Endothelial cell of umbilical vein (primary cell): ENCODE measurements around the gene PROCR. TPM values are rescaled to one million over a fixed set of nuclear protein-coding genes. Genes with fewer than 3 reads are reported as not detected.
A peak's percentile ranks its signal among the peaks of the same experiment; 100 is the strongest.

Experiments
- BruUV-seq: library from RNA; stranded (reverse); fragments of 400-500 nt; replicated peaks from 2 replicates; lab custom pipeline; 2021; lab: Mats Ljungman, UMichigan
- CTCF ChIA-PET: fragments of 300-600, 350-600 bp; sonication (Branson Sonifier 250); formaldehyde crosslinking; loops from one replicate; lab custom pipeline; 2021; ENCODE audit warnings: antibody characterized with exemption, inconsistent platforms; lab: Charles Lee
- POLR2A ChIA-PET: fragments of 300-600, 350-600 bp; sonication (Branson Sonifier 250); formaldehyde crosslinking; loops from one replicate; lab custom pipeline; 2021; ENCODE audit warnings: antibody characterized with exemption, inconsistent platforms; lab: Charles Lee
- DNase-seq: peaks from one replicate; pipeline ENCODE4 v3.0.0-alpha.2; 2011; ENCODE audit warnings: low read depth, low spot score
- FAIRE-seq: peaks from 2 replicates; lab custom pipeline; 2011; peaks lifted over from hg19 to GRCh38; lab: Jason Lieb, UNC
- H2AFZ ChIP-seq: 2 replicates; pipeline ENCODE4 v1.6.0; 2012; ENCODE audit warnings: low read depth, low read length, control low read depth, inconsistent platforms
- H3K27ac ChIP-seq: 2 replicates; pipeline ENCODE4 v1.5.1; 2011; ENCODE audit warnings: low read depth, mild to moderate bottlenecking, control low read depth, low read length, moderate library complexity; ENCODE audit not compliant: insufficient read depth
- H3K27me3 ChIP-seq, 2 experiments: 2 replicates each; pipeline versions ENCODE4 v1.6.0 to v1.6.1; 2011; ENCODE audit warnings: low read length in 2 of 2, mixed read lengths in 1 of 2; ENCODE audit not compliant: control insufficient read depth in 2 of 2, insufficient read depth in 2 of 2
- H3K36me3 ChIP-seq, 2 experiments: 2 replicates in 1 of 2; 3 replicates in 1 of 2; pipeline ENCODE4 v1.5.1; 2011; ENCODE audit warnings: low read length in 2 of 2, mild to moderate bottlenecking in 1 of 2, moderate library complexity in 1 of 2; ENCODE audit not compliant: control insufficient read depth in 2 of 2, insufficient read depth in 2 of 2; ENCODE audit errors: extremely low read depth in 1 of 2
- H3K4me1 ChIP-seq: 3 replicates; pipeline ENCODE4 v1.5.1; 2011; ENCODE audit warnings: mild to moderate bottlenecking, low read length; ENCODE audit not compliant: control insufficient read depth, insufficient read depth; ENCODE audit errors: extremely low read depth
- H3K4me2 ChIP-seq: 2 replicates; pipeline ENCODE4 v1.6.1; 2011; ENCODE audit warnings: low read length, control low read depth, mixed read lengths; ENCODE audit not compliant: insufficient read depth
- H3K4me3 ChIP-seq, 3 experiments: fragments of 200-600 bp in 1 of 3; sonication (generic), shearing (Covaris generic) in 1 of 3; replicated peaks in 1 of 3; 2 replicates each; pipeline ENCODE4 v1.5.1; 2011 to 2016; ENCODE audit warnings: control low read depth in 3 of 3, low read length in 3 of 3, mild to moderate bottlenecking in 2 of 3, inconsistent platforms in 1 of 3, low read depth in 1 of 3, moderate library complexity in 1 of 3; ENCODE audit not compliant: insufficient read depth in 1 of 3
- H3K79me2 ChIP-seq: 2 replicates; pipeline ENCODE4 v1.6.0; 2012; ENCODE audit warnings: low read length, inconsistent platforms; ENCODE audit not compliant: control insufficient read depth, insufficient read depth
- H3K9ac ChIP-seq: replicated peaks from 2 replicates; pipeline ENCODE3; 2011; ENCODE audit warnings: low read length, control low read depth; ENCODE audit not compliant: insufficient read depth; ENCODE audit errors: extremely low read depth
- H3K9me1 ChIP-seq: replicated peaks from 3 replicates; pipeline ENCODE4 v1.6.0; 2011; ENCODE audit warnings: mild to moderate bottlenecking, low read length; ENCODE audit not compliant: control insufficient read depth, insufficient read depth; ENCODE audit errors: extremely low read depth
- H3K9me3 ChIP-seq: replicated peaks from 2 replicates; pipeline ENCODE4 v1.5.1; 2012; ENCODE audit warnings: low read length, inconsistent platforms; ENCODE audit not compliant: control insufficient read depth, insufficient read depth
- H4K20me1 ChIP-seq: replicated peaks from 2 replicates; pipeline ENCODE3; 2011; ENCODE audit warnings: mild to moderate bottlenecking, low read length; ENCODE audit not compliant: control insufficient read depth, insufficient read depth; ENCODE audit errors: extremely low read depth
- EZH2 ChIP-seq: IDR thresholded peaks from 2 replicates; pipeline ENCODE4 v1.6.1; 2012; ENCODE audit warnings: borderline replicate concordance, low read depth, mild to moderate bottlenecking, moderate library complexity, low read length, inconsistent platforms; ENCODE audit not compliant: severe bottlenecking
- FOS ChIP-seq: IDR thresholded peaks from 2 replicates; pipeline ENCODE4 v1.6.1; 2011; ENCODE audit warnings: mild to moderate bottlenecking, low read length, moderate library complexity, borderline replicate concordance; ENCODE audit not compliant: insufficient read depth
- GATA2 ChIP-seq: IDR thresholded peaks from 2 replicates; pipeline ENCODE4 v1.7.0; 2011; ENCODE audit warnings: low read depth, mild to moderate bottlenecking, moderate library complexity, mixed read lengths, low read length; ENCODE audit not compliant: insufficient read length, insufficient read depth
- MAX ChIP-seq: IDR thresholded peaks from 2 replicates; pipeline ENCODE4 v1.6.1; 2011; ENCODE audit not compliant: insufficient read depth, insufficient read length
- MYC ChIP-seq: IDR thresholded peaks from one replicate; pipeline ENCODE4 v1.6.1; 2011; ENCODE audit warnings: mild to moderate bottlenecking, low read depth, low read length
- POLR2A ChIP-seq: IDR thresholded peaks from 2 replicates; pipeline ENCODE4 v1.6.1; 2012; ENCODE audit warnings: low read depth, mild to moderate bottlenecking, control low read depth, low read length
- dilution Hi-C: fragments of 300-500 bp; cut with MboI; formaldehyde crosslinking; loops from one replicate; pipeline ENCODE4 v1.15.0; 2019; ENCODE audit warnings: low sequenced_read_pairs; ENCODE audit not compliant: extremely low pct_ligation_motif_present
- intact Hi-C: fragments of 100-400 bp; cut with micrococcal nuclease; formaldehyde crosslinking; loops from one replicate; pipeline ENCODE4 v1.10.0; 2022
- polyA plus RNA-seq, 4 experiments: library from polyadenylated mRNA; depleted of rRNA in 3 of 4; stranded (reverse) in 3 of 4; unstranded in 1 of 4; fragments of >200 nt; gene quantifications; 2 replicates each; pipeline versions ENCODE4 v1.2.1 to v1.2.3, GENCODE V29; 2011 to 2012; ENCODE audit warnings: missing spikeins in 1 of 4
- total RNA-seq: library from RNA; stranded (reverse); gene quantifications from 2 replicates; pipeline ENCODE4 v1.2.3, GENCODE V29; 2021
- TF ChIP-seq, protein P1 (sequence below), 2 donors: IDR thresholded peaks; 1 replicate in 1 of 2; 2 replicates in 1 of 2; pipeline ENCODE4 v1.5.1; 2011; ENCODE audit warnings: low read length in 2 of 2, mild to moderate bottlenecking in 2 of 2, moderate library complexity in 2 of 2, control low read depth in 1 of 2, inconsistent platforms in 1 of 2, low read depth in 1 of 2; ENCODE audit not compliant: insufficient read depth in 1 of 2; ENCODE audit errors: extremely low read depth in 1 of 2

Gene PROCR
- total and polyA plus RNA-seq, 2 donors (not counting 3 experiments of a cell fraction or from before 2014, with no cell fraction given) = 251 to 376 TPM

DNA sequence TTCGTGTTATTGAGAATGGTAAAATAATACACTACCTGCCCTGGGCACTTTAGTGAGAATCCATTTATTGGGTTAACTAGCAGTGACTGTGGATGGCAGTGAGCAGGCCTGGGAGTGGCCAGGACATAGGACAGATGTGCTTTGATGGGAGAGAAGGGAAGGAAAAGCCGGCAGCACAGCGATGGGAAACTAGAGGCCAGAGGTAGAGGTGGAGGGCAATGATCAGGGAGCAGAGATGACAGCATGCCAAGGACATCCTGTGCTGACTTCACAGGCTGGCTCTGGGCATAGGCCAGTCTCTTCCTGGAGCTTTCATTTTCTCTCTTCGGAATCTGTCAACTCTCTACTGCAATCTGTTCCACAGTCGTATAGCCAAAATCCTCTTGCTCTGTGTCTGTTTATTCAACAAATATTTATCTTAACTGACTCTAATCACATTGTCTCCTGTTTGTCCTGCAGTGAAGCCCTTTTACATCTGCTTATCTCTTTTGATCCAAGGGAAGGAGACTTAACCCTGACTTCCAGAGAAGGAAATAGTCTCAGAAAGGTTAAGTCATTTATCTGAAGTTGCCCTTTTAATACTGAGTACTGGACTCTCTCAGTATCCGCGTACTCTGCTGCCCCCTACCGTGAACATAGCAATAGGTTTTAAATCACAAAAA, 36.2 kb downstream of the PROCR start:
- Histone ChIP-seq H2AFZ (peak overlapping the region; percentile 8), H3K79me2 (no peaks in the 10 kb centered on the region), H3K27me3 (no peaks in the 10 kb centered on the region), H3K36me3 (no peaks in the 10 kb centered on the region), H3K27ac (peak overlapping the region; percentile 53), H3K4me2 (peak overlapping the region; percentile 77), H3K4me3 (peak overlapping the region in 1 of 3 experiments; percentile 42), H3K4me1 (peaks cover 6% of the 10 kb centered on the region), H3K9me1 (no peaks in the 10 kb centered on the region), H4K20me1 (no peaks in the 10 kb centered on the region), H3K9me3 (no peaks in the 10 kb centered on the region), H3K9ac (no peak overlapping the region)
- no TSS peak for BruUV-seq
- intact Hi-C loops (loop anchor here (1.0 to 5.0 kb wide), 7 partner anchors 36 to 374 kb away; partner anchors contain the start of gene PROCR), dilution Hi-C loops (no loop called here)
- peak; percentile 87 for FAIRE-seq
- peak; percentile 92 for DNase-seq
- POLR2A ChIA-PET = interaction anchor here (0.6 kb wide), 1 partner anchor 112 kb away, joined by 3 read pairs; no protein-coding TSS in a partner anchor
- CTCF ChIA-PET = interaction anchor here (0.6 to 6.7 kb wide), 42 partner anchors 10 to 375 kb away, joined by 3 to 294 read pairs (median 4); partner anchors contain the start of genes ACSS2, EDEM2, MMP24 and MMP24OS
- TF ChIP-seq, protein P1, sequence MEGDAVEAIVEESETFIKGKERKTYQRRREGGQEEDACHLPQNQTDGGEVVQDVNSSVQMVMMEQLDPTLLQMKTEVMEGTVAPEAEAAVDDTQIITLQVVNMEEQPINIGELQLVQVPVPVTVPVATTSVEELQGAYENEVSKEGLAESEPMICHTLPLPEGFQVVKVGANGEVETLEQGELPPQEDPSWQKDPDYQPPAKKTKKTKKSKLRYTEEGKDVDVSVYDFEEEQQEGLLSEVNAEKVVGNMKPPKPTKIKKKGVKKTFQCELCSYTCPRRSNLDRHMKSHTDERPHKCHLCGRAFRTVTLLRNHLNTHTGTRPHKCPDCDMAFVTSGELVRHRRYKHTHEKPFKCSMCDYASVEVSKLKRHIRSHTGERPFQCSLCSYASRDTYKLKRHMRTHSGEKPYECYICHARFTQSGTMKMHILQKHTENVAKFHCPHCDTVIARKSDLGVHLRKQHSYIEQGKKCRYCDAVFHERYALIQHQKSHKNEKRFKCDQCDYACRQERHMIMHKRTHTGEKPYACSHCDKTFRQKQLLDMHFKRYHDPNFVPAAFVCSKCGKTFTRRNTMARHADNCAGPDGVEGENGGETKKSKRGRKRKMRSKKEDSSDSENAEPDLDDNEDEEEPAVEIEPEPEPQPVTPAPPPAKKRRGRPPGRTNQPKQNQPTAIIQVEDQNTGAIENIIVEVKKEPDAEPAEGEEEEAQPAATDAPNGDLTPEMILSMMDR (IDR thresholded peaks at IDR 0.05; ENCODE audit: extremely low read depth in 1 of 2, insufficient read depth in 1 of 2, low read depth in 1 of 2, low read length in 2 of 2) = peak; percentile 62 to 66
- peak; percentile 16 for TF ChIP-seq POLR2A
- no peak for TF ChIP-seq EZH2
- TF ChIP-seq GATA2 = peak; percentile 80
- no peak for TF ChIP-seq MYC
- no peak for TF ChIP-seq FOS
- TF ChIP-seq MAX = no peak
